SK-N-SH (cell line): ENCODE results near the gene SAMM50. TPM values are rescaled to one million over a fixed set of nuclear protein-coding genes. Genes with fewer than 3 reads are reported as not detected.

Source experiments
- CTCF ChIA-PET: fragments of 300-600, 350-600 bp; formaldehyde crosslinking; extraction: SDS; loops from one replicate; lab custom pipeline; 2021; lab: Yijun Ruan, JAX
- POLR2A ChIA-PET: fragments of 350-600 bp; sonication (Branson Sonifier 250); formaldehyde crosslinking; extraction: SDS; loops from one replicate; lab custom pipeline; 2020; ENCODE audit warnings: antibody characterized with exemption, inconsistent platforms; lab: Yijun Ruan, JAX
- DNase-seq: peaks from one replicate; pipeline ENCODE4 v3.0.0; 2012
- H2AFZ ChIP-seq: fragments of 200-600 bp; sonication (generic); 2 replicates; pipeline ENCODE4 v1.8.1; 2016; ENCODE audit warnings: antibody characterized with exemption, mild to moderate bottlenecking, low read depth
- H3F3A ChIP-seq: fragments of 200-600 bp; sonication (generic); replicated peaks from 2 replicates; pipeline ENCODE3; 2016; ENCODE audit warnings: antibody characterized with exemption, mild to moderate bottlenecking; ENCODE audit not compliant: insufficient read depth
- H3K27ac ChIP-seq, 2 experiments: fragments of 200-500 bp in 1 of 2; fragments of 200-600 bp in 1 of 2; sonication (Bioruptor generic) in 1 of 2; sonication (generic), shearing (Covaris generic) in 1 of 2; 2 replicates each; pipeline versions ENCODE4 v1.5.1 to v1.6.1; 2014 to 2016; ENCODE audit warnings: low read depth in 2 of 2, inconsistent platforms in 1 of 2, low read length in 1 of 2, mild to moderate bottlenecking in 1 of 2, mixed read lengths in 1 of 2
- H3K27me3 ChIP-seq: fragments of 200-600 bp; sonication (generic), shearing (Covaris generic); 2 replicates; pipeline ENCODE4 v1.6.1; 2016; ENCODE audit warnings: mixed run types; ENCODE audit not compliant: insufficient read depth
- H3K36me3 ChIP-seq, 2 experiments: fragments of 200-500 bp in 1 of 2; fragments of 200-600 bp in 1 of 2; sonication (Bioruptor generic) in 1 of 2; sonication (generic) in 1 of 2; replicated peaks in 1 of 2; 2 replicates each; pipeline versions ENCODE3 to v1.5.1; 2014 to 2016; ENCODE audit warnings: low read length in 1 of 2, mild to moderate bottlenecking in 1 of 2; ENCODE audit not compliant: insufficient read depth in 2 of 2, control insufficient read depth in 1 of 2
- H3K4me1 ChIP-seq, 2 experiments: fragments of 200-500 bp in 1 of 2; fragments of 200-600 bp in 1 of 2; sonication (Bioruptor generic) in 1 of 2; sonication (generic), shearing (Covaris generic) in 1 of 2; 2 replicates each; pipeline versions ENCODE4 v1.5.1 to v1.6.1; 2014 to 2016; ENCODE audit warnings: low read depth in 1 of 2, low read length in 1 of 2, mixed run types in 1 of 2; ENCODE audit not compliant: insufficient read depth in 2 of 2, control insufficient read depth in 1 of 2
- H3K4me2 ChIP-seq: fragments of 200-600 bp; sonication (generic), shearing (Covaris generic); 2 replicates; pipeline ENCODE4 v1.6.1; 2017; ENCODE audit warnings: mixed run types
- H3K4me3 ChIP-seq, 2 experiments: fragments of 200-500 bp in 1 of 2; fragments of 200-600 bp in 1 of 2; sonication (Bioruptor generic) in 1 of 2; sonication (generic), shearing (Covaris generic) in 1 of 2; 2 replicates each; pipeline versions ENCODE4 v1.5.1 to v1.8.1; 2014 to 2016; ENCODE audit warnings: low read depth in 2 of 2, inconsistent platforms in 1 of 2, low read length in 1 of 2, mild to moderate bottlenecking in 1 of 2, mixed read lengths in 1 of 2, moderate library complexity in 1 of 2
- H3K79me2 ChIP-seq: fragments of 200-600 bp; sonication (generic); 2 replicates; pipeline ENCODE4 v1.8.1; 2017; ENCODE audit warnings: mild to moderate bottlenecking; ENCODE audit not compliant: insufficient read depth
- H3K9ac ChIP-seq: fragments of 200-600 bp; sonication (generic); 2 replicates; pipeline ENCODE4 v1.6.1; 2017; ENCODE audit warnings: mixed run types
- H3K9me2 ChIP-seq: fragments of 200-600 bp; sonication (generic); 2 replicates; pipeline ENCODE4 v1.6.1; 2017; ENCODE audit warnings: mixed run types
- H3K9me3 ChIP-seq: fragments of 200-600 bp; sonication (generic); 2 replicates; pipeline ENCODE4 v1.6.1; 2017; ENCODE audit warnings: mixed run types, mild to moderate bottlenecking, moderate library complexity
- H4K20me1 ChIP-seq: fragments of 200-600 bp; sonication (generic); 2 replicates; pipeline ENCODE4 v1.6.1; 2017; ENCODE audit warnings: mild to moderate bottlenecking, mixed run types; ENCODE audit not compliant: insufficient read depth
- CTCF ChIP-seq: fragments of 200-600 bp; sonication (generic); IDR thresholded peaks from 2 replicates; pipeline ENCODE4 v1.6.1; 2017; ENCODE audit warnings: antibody characterized with exemption, mild to moderate bottlenecking, moderate library complexity
- ELF1 ChIP-seq: IDR thresholded peaks from 2 replicates; pipeline ENCODE4 v1.4.0; 2012
- FOSL2 ChIP-seq: IDR thresholded peaks from 2 replicates; pipeline ENCODE4 v1.4.0; 2012; ENCODE audit warnings: low read depth, mild to moderate bottlenecking, moderate library complexity, borderline replicate concordance
- GATA2 ChIP-seq: sonication (generic); formaldehyde crosslinking; IDR thresholded peaks from 2 replicates; pipeline ENCODE4 v1.5.0; 2020; ENCODE audit warnings: mild to moderate bottlenecking, missing genetic modification reagents
- JUND ChIP-seq: IDR thresholded peaks from 2 replicates; pipeline ENCODE4 v1.4.0; 2012
- MEF2A ChIP-seq: IDR thresholded peaks from 2 replicates; pipeline ENCODE4 v1.4.0; 2012; ENCODE audit warnings: low read depth, borderline replicate concordance
- PBX3 ChIP-seq: IDR thresholded peaks from 2 replicates; pipeline ENCODE4; 2012
- RAD21 ChIP-seq: IDR thresholded peaks from 2 replicates; pipeline ENCODE4 v1.6.1; 2012; ENCODE audit warnings: mild to moderate bottlenecking, low read length
- RXRA ChIP-seq: IDR thresholded peaks from 2 replicates; pipeline ENCODE4 v1.4.0; 2012; ENCODE audit warnings: low read depth, mild to moderate bottlenecking, borderline replicate concordance
- SMC3 ChIP-seq: IDR thresholded peaks from 2 replicates; pipeline ENCODE4 v1.6.1; 2012; ENCODE audit warnings: low read depth, low read length, improper control_type of control experiment
- TAF1 ChIP-seq: IDR thresholded peaks from 2 replicates; pipeline ENCODE4 v1.6.1; 2012; ENCODE audit warnings: low read depth, mild to moderate bottlenecking, low read length, moderate library complexity, borderline replicate concordance
- TCF12 ChIP-seq: IDR thresholded peaks from 2 replicates; pipeline ENCODE4 v1.4.0; 2012
- WGBS: methylation state at CpG from one replicate; pipeline ENCODE4 v1.1.6; 2017; ENCODE audit warnings: low lambda C conversion rate; 5-methylcytosine and 5-hydroxymethylcytosine counted together
- polyA plus RNA-seq, 3 experiments: library from polyadenylated mRNA; depleted of rRNA; stranded (reverse); fragments of >200 nt; gene quantifications; 2 replicates each; pipeline ENCODE4 v1.2.3, GENCODE V29; 2012

The SAMM50 gene
- polyA plus RNA-seq, 1 of the 3 experiments (the other 2 are of a cell fraction) = 49.6 TPM

- Histone ChIP-seq H2AFZ (no peak overlapping the region), H3K27ac (no peak overlapping the region), H3K4me2 (no peak overlapping the region), H3K79me2 (no peaks in the 10 kb centered on the region), H3K9ac (no peak overlapping the region), H3K27me3 (no peaks in the 10 kb centered on the region), H3K9me2 (no peaks in the 10 kb centered on the region), H3F3A (peaks cover 5% of the 10 kb centered on the region), H4K20me1 (no peaks in the 10 kb centered on the region), H3K4me1 (no peaks in the 10 kb centered on the region), H3K4me3 (no peak overlapping the region), H3K9me3 (no peaks in the 10 kb centered on the region), H3K36me3 (peaks cover 23 to 51% of the 10 kb centered on the region in 2 experiments)
- TF ChIP-seq GATA2 (CRISPR knock-in tag) (no peak), TCF12 (no peak), ELF1 (no peak), JUND (no peak), SMC3 (no peak), PBX3 (no peak), RAD21 (no peak), RXRA (no peak)
- POLR2A ChIA-PET = interaction anchor here (1.1 kb wide), 1 partner anchor 11 kb away, joined by 3 read pairs; no protein-coding TSS in a partner anchor
- CTCF ChIA-PET = interaction anchor here (1.1 to 3.3 kb wide), 5 partner anchors 53 to 628 kb away, joined by 3 to 13 read pairs (median 8); no protein-coding TSS in a partner anchor
- WGBS = 90% methylated on average over 3 of the region's 3 CpGs
- DNase-seq = no peak
Observed at GRCh38 chr22:43999378-43999777, 44.1 kb downstream of the SAMM50 start.

- no peaks in the 10 kb centered on the region for H3K9me2 ChIP-seq
- no peak overlapping the region for H3K27ac ChIP-seq
- H3K9ac ChIP-seq = no peak overlapping the region
- no peak overlapping the region for H3K4me2 ChIP-seq
- DNase-seq = no peak
- H3K4me3 ChIP-seq = no peak overlapping the region
- H3K9me3 ChIP-seq = no peaks in the 10 kb centered on the region
- peaks cover 23 to 43% of the 10 kb centered on the region in 2 experiments for H3K36me3 ChIP-seq
- H3K4me1 ChIP-seq = no peaks in the 10 kb centered on the region
- TF ChIP-seq CTCF (no peak), TAF1 (no peak), PBX3 (no peak), MEF2A (no peak), FOSL2 (no peak)
- H3K27me3 ChIP-seq = no peaks in the 10 kb centered on the region
- CTCF ChIA-PET = interaction anchor here (1.1 to 3.3 kb wide), 3 partner anchors 54 to 86 kb away, joined by 3 to 13 read pairs (median 8); no protein-coding TSS in a partner anchor
- no peaks in the 10 kb centered on the region for H4K20me1 ChIP-seq
- no peaks in the 10 kb centered on the region for H3K79me2 ChIP-seq
- no peak overlapping the region for H2AFZ ChIP-seq
- WGBS = 96% methylated on average over 3 of the region's 4 CpGs
- peaks cover 5% of the 10 kb centered on the region for H3F3A ChIP-seq
- POLR2A ChIA-PET = no interaction called here
Observed at GRCh38 chr22:44000123-44000522, 44.9 kb downstream of the SAMM50 start.
